Trophoblast cell (in vitro differentiated cells and primary cell): Measurements from ENCODE around the gene MIS18A.
A peak's percentile ranks its signal among the peaks of the same experiment; 100 is the strongest.

ENCODE experiments used
- DNase-seq, 2 donors: peaks; one replicate each; pipeline ENCODE4 v3.0.0-alpha.2; 2016
- H2AFZ ChIP-seq: 2 replicates; pipeline ENCODE4 v1.6.1; 2013; ENCODE audit warnings: low read length, moderate library complexity, mild to moderate bottlenecking; ENCODE audit not compliant: insufficient read depth, poor library complexity
- H2AK5ac ChIP-seq: 2 replicates; pipeline ENCODE4 v1.6.1; 2013; ENCODE audit warnings: mild to moderate bottlenecking, low read length
- H2BK120ac ChIP-seq: 2 replicates; pipeline ENCODE4 v1.6.1; 2013; ENCODE audit warnings: low read length, mild to moderate bottlenecking, moderate library complexity; ENCODE audit not compliant: insufficient read depth, poor library complexity
- H2BK12ac ChIP-seq: 2 replicates; pipeline ENCODE4 v1.6.1; 2013; ENCODE audit warnings: mild to moderate bottlenecking, low read length, moderate library complexity
- H2BK5ac ChIP-seq: 2 replicates; pipeline ENCODE4 v1.6.1; 2013; ENCODE audit warnings: low read length, low read depth, moderate library complexity, mild to moderate bottlenecking; ENCODE audit not compliant: poor library complexity
- H3K14ac ChIP-seq: 2 replicates; pipeline ENCODE4 v1.6.1; 2013; ENCODE audit warnings: mild to moderate bottlenecking, low read length
- H3K18ac ChIP-seq: 2 replicates; pipeline ENCODE4 v1.6.1; 2013; ENCODE audit warnings: mild to moderate bottlenecking, low read length
- H3K23ac ChIP-seq: 2 replicates; pipeline ENCODE4 v1.6.1; 2013; ENCODE audit warnings: low read length
- H3K27ac ChIP-seq: 2 replicates; pipeline ENCODE4 v1.5.1; 2013; ENCODE audit warnings: low read depth, mild to moderate bottlenecking, inconsistent platforms, low read length, moderate library complexity
- H3K27me3 ChIP-seq: 2 replicates; pipeline ENCODE4 v1.6.1; 2013; ENCODE audit warnings: inconsistent platforms, mild to moderate bottlenecking, low read length, moderate library complexity; ENCODE audit not compliant: insufficient read depth
- H3K36me3 ChIP-seq, 2 experiments: 1 replicate in 1 of 2; 2 replicates in 1 of 2; pipeline ENCODE4 v1.6.1; 2013; ENCODE audit warnings: low read length in 2 of 2, mild to moderate bottlenecking in 2 of 2, moderate library complexity in 1 of 2; ENCODE audit not compliant: insufficient read depth in 2 of 2, control insufficient read depth in 1 of 2
- H3K4ac ChIP-seq: 2 replicates; pipeline ENCODE4 v1.6.1; 2013; ENCODE audit warnings: low read depth, mild to moderate bottlenecking, low read length, moderate library complexity
- H3K4me1 ChIP-seq, 2 experiments: 1 replicate in 1 of 2; 2 replicates in 1 of 2; pipeline ENCODE4 v1.6.1; 2013; ENCODE audit warnings: low read length in 2 of 2, mild to moderate bottlenecking in 2 of 2, moderate library complexity in 1 of 2; ENCODE audit not compliant: insufficient read depth in 2 of 2, control insufficient read depth in 1 of 2
- H3K4me2 ChIP-seq: 2 replicates; pipeline ENCODE4 v1.6.1; 2013; ENCODE audit warnings: inconsistent platforms, mild to moderate bottlenecking, low read length, moderate library complexity
- H3K4me3 ChIP-seq: 2 replicates; pipeline ENCODE4 v1.5.1; 2013; ENCODE audit warnings: mild to moderate bottlenecking, low read depth, low read length, inconsistent platforms
- H3K79me1 ChIP-seq: one replicate; pipeline ENCODE4 v1.6.1; 2013; ENCODE audit warnings: low read length
- H3K79me2 ChIP-seq: 2 replicates; pipeline ENCODE4 v1.6.1; 2013; ENCODE audit warnings: low read length, mild to moderate bottlenecking; ENCODE audit not compliant: control insufficient read depth, insufficient read depth, poor library complexity
- H3K9ac ChIP-seq: 2 replicates; pipeline ENCODE4 v1.6.1; 2013; ENCODE audit warnings: mild to moderate bottlenecking, low read length
- H3K9me3 ChIP-seq: 2 replicates; pipeline ENCODE4 v1.6.1; 2013; ENCODE audit warnings: low read depth, mild to moderate bottlenecking, control low read depth, inconsistent platforms, low read length; ENCODE audit not compliant: insufficient read depth
- H4K12ac ChIP-seq: 2 replicates; pipeline ENCODE4 v1.6.1; 2013; ENCODE audit warnings: low read depth, mild to moderate bottlenecking, low read length, moderate library complexity
- H4K8ac ChIP-seq: 2 replicates; pipeline ENCODE4 v1.6.1; 2013; ENCODE audit warnings: low read depth, mild to moderate bottlenecking, low read length, moderate library complexity
- H4K91ac ChIP-seq: one replicate; pipeline ENCODE4 v1.6.1; 2013; ENCODE audit warnings: low read depth, mild to moderate bottlenecking, low read length, moderate library complexity
- WGBS: extraction: QIAGEN DNeasy Blood & Tissue Kit; methylation state at CpG from one replicate; pipeline ENCODE4 v1.1.7; 2013; ENCODE audit warnings: missing lambda C conversion rate; ENCODE audit not compliant: insufficient read length, insufficient coverage; ENCODE audit errors: extremely low coverage; 5-methylcytosine and 5-hydroxymethylcytosine counted together

Gene MIS18A

DNA sequence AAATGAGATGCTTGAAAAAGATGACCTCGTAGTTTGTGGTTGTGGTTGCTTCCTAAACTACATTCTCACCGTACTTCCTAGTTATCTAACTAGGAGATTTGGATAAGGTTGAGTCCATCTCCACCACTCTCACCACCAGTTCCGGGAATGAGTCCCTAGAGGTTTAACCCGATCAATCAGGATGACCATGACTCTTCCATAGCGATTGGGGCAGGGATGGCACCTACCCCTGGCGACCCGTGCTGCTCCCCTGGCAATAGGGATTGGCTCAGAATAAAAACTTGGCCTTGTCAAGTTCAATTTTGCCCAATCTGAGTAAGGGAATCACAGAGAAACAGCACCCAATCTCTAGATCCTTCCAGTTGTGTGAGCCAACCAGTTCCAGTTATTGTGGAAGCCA lies 2.7 kb upstream of the MIS18A start:
- Histone ChIP-seq H3K27me3 (no peaks in the 10 kb centered on the region), H3K23ac (no peak overlapping the region), H3K4me2 (no peak overlapping the region), H3K79me2 (peaks cover 3% of the 10 kb centered on the region), H3K4me3 (no peak overlapping the region), H3K9me3 (no peaks in the 10 kb centered on the region), H2BK5ac (no peak overlapping the region), H4K91ac (no peak overlapping the region), H3K36me3 (no peaks in the 10 kb centered on the region), H2AFZ (no peak overlapping the region), H4K8ac (no peak overlapping the region), H3K4ac (no peak overlapping the region), H3K9ac (no peak overlapping the region), H3K14ac (no peak overlapping the region), H3K4me1 (peaks cover 5% of the 10 kb centered on the region in 2 experiments), H4K12ac (no peak overlapping the region), H2BK12ac (no peak overlapping the region), H3K79me1 (peaks cover 6% of the 10 kb centered on the region), H2AK5ac (no peak overlapping the region), H3K18ac (no peak overlapping the region), H3K27ac (no peak overlapping the region), H2BK120ac (no peak overlapping the region)
- DNase-seq = no peak
- no CpG with 5 or more reads among the region's 7 CpGs for WGBS

DNA sequence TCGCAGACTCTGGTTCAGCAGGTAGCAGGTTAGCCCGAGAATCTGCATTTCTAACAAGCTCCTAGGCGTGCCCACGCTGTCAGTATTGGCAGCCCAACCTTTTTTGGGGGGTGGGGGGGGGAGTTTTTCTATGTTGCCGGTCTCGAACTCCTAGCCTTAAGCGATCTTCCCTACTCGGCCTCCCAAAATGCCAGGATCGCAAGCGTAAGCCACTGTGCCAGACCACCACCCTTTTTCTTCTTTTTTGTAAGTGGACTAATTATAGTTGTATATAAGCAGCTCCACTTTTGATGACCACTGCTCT lies 480 bp upstream of the MIS18A start:
- Histone ChIP-seq H3K4me1 (peaks cover 5% of the 10 kb centered on the region in 2 experiments), H4K12ac (peak overlapping the region; percentile 65), H3K18ac (no peak overlapping the region), H3K27ac (no peak overlapping the region), H2AK5ac (no peak overlapping the region), H3K9me3 (no peaks in the 10 kb centered on the region), H3K79me1 (peaks cover 6% of the 10 kb centered on the region), H4K91ac (peak overlapping the region; percentile 52), H2BK120ac (no peak overlapping the region), H3K27me3 (no peaks in the 10 kb centered on the region), H3K4me3 (peak overlapping the region; percentile 66), H3K14ac (no peak overlapping the region), H3K9ac (peak overlapping the region; percentile 6), H3K79me2 (peaks cover 3% of the 10 kb centered on the region), H4K8ac (peak overlapping the region; percentile 88), H3K36me3 (no peaks in the 10 kb centered on the region), H3K23ac (no peak overlapping the region), H2BK5ac (no peak overlapping the region), H2BK12ac (no peak overlapping the region), H3K4ac (peak overlapping the region; percentile 19), H3K4me2 (peak overlapping the region; percentile 60), H2AFZ (peak overlapping the region; percentile 89)
- peak in 1 of 2 donors; percentile 6 for DNase-seq
- no CpG with 5 or more reads among the region's 10 CpGs for WGBS

DNA sequence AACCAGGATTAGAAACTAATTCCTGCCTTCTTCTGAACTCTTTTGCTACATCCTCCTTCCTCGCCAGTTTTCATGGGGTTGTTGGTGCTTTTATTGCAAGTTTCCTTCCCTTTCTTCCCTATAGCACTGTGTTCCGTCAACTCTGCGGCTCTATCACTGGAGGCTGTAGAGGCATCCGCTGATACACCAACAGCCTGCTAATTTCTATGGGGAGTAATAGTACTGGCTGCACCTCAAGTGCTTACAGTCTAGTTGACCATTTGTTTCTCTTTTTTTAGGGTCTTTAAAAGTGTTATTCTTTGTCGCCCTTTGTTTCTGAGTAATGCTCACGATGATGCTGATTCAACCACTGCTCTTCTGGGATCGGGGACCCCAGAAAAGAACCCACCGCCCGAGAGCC lies 746 bp downstream of the MIS18A start:
- peak overlapping the region; percentile 61 for H3K9ac ChIP-seq

DNA sequence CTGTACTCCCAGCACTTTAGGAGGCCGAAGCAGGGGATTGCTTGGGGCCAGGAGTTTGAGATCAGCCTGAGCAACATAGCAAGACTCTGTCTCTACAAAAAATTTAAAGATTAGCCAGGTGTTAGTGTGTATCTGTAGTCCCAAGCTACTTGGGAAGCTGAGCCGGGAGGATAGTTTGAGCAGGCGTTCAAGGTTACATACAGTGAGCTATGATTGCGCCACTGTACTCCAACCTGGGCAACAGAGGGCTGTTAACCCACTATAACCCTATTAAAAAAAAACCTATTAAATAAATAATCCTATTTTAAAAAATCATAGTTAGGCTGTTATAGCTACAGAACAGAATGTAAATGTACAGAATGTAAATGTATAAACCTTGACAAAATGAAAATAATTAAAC lies 2.2 kb downstream of the MIS18A start:
- H3K27me3 ChIP-seq = no peaks in the 10 kb centered on the region
- no peak overlapping the region for H3K18ac ChIP-seq
- no peak overlapping the region for H2AFZ ChIP-seq
- H2BK12ac ChIP-seq = no peak overlapping the region
- DNase-seq = no peak
- H3K79me2 ChIP-seq = peaks cover 3% of the 10 kb centered on the region
- H3K27ac ChIP-seq = no peak overlapping the region
- no peak overlapping the region for H2AK5ac ChIP-seq
- peaks cover 3 to 11% of the 10 kb centered on the region in 2 experiments for H3K36me3 ChIP-seq
- peaks cover 6% of the 10 kb centered on the region for H3K79me1 ChIP-seq
- no peak overlapping the region for H2BK120ac ChIP-seq
- H4K12ac ChIP-seq = no peak overlapping the region
- H3K4ac ChIP-seq = no peak overlapping the region
- H2BK5ac ChIP-seq = no peak overlapping the region
- no peak overlapping the region for H3K4me3 ChIP-seq
- H3K4me2 ChIP-seq = no peak overlapping the region
- H3K9ac ChIP-seq = no peak overlapping the region
- no peaks in the 10 kb centered on the region for H3K9me3 ChIP-seq
- H3K23ac ChIP-seq = no peak overlapping the region
- no peak overlapping the region for H4K8ac ChIP-seq
- no peak overlapping the region for H3K14ac ChIP-seq
- WGBS = no CpG with 5 or more reads among the region's 4 CpGs
- peaks cover 5% of the 10 kb centered on the region in 2 experiments for H3K4me1 ChIP-seq
- no peak overlapping the region for H4K91ac ChIP-seq

More for the DNA sequence above, 746 bp downstream of the MIS18A start:
- no peak overlapping the region for H3K14ac ChIP-seq
- no peak overlapping the region for H3K18ac ChIP-seq
- H3K4ac ChIP-seq = peak overlapping the region; percentile 9
- no peak overlapping the region for H3K27ac ChIP-seq
- H3K23ac ChIP-seq = no peak overlapping the region
- peak overlapping the region; percentile 83 for H3K4me2 ChIP-seq
- whole genome bisulfite sequencing = no CpG with 5 or more reads among the region's 9 CpGs
- DNase-seq = no peak
- peak overlapping the region; percentile 71 for H4K12ac ChIP-seq
- H2AFZ ChIP-seq = no peak overlapping the region
- H3K79me2 ChIP-seq = peaks cover 3% of the 10 kb centered on the region
- peaks cover 6% of the 10 kb centered on the region for H3K79me1 ChIP-seq
- peaks cover 3 to 5% of the 10 kb centered on the region in 2 experiments for H3K36me3 ChIP-seq
- H3K4me3 ChIP-seq = peak overlapping the region; percentile 94
- no peak overlapping the region for H2BK120ac ChIP-seq
- H3K4me1 ChIP-seq = peaks cover 5% of the 10 kb centered on the region in 2 experiments
- no peak overlapping the region for H2BK5ac ChIP-seq
- no peaks in the 10 kb centered on the region for H3K27me3 ChIP-seq
- H4K91ac ChIP-seq = peak overlapping the region; percentile 22
- H2BK12ac ChIP-seq = no peak overlapping the region
- H2AK5ac ChIP-seq = no peak overlapping the region
- H3K9me3 ChIP-seq = no peaks in the 10 kb centered on the region
- peak overlapping the region; percentile 90 for H4K8ac ChIP-seq
